ENCODE results near the gene CTBP1. TPM values are rescaled to one million over a fixed set of nuclear protein-coding genes. Genes with fewer than 3 reads are reported as not detected.

CTBP1 gene
- total RNA-seq, 1 experiment from 2014 or later, result 136 TPM

- H3K56ac ChIP-seq (ENCODE audit: insufficient read length, low read depth, low read length), result no peak overlapping the region
- H3K27ac ChIP-seq (ENCODE audit: insufficient read length, low read depth, low read length), result no peak overlapping the region
- no peaks in the 10 kb centered on the region for H3K4me1 Mint-ChIP-seq
- no peak overlapping the region for H3K4me2 ChIP-seq (ENCODE audit: insufficient read depth, insufficient read length, low read length)
- H3T11ph ChIP-seq (ENCODE audit: low read length), result no peak overlapping the region
- no peak overlapping the region for H2BK120ac ChIP-seq (ENCODE audit: low read depth, low read length, poor library complexity, severe bottlenecking)
- H2BK5ac ChIP-seq (ENCODE audit: insufficient read length, low read length), result no peak overlapping the region
- H3K9ac ChIP-seq (ENCODE audit: extremely low read depth, insufficient read length, low read length), result no peak overlapping the region
- H3K23me2 ChIP-seq (ENCODE audit: insufficient read length, low read depth, low read length, poor library complexity, severe bottlenecking), result no peaks in the 10 kb centered on the region
- H2BK15ac ChIP-seq (ENCODE audit: low read depth, low read length), result no peak overlapping the region
- H3K23ac ChIP-seq (ENCODE audit: insufficient read length, low read depth, low read length), result no peak overlapping the region
- H3K27me3 ChIP-seq (ENCODE audit: insufficient read depth, low read length), result no peaks in the 10 kb centered on the region
- no peaks in the 10 kb centered on the region for H3K9me3 ChIP-seq (ENCODE audit: control insufficient read depth, low read depth, low read length)
- peaks cover 4% of the 10 kb centered on the region for H4K20me1 ChIP-seq (ENCODE audit: control insufficient read depth, insufficient read depth, insufficient read length)
- DNase-seq, result no peak
- no peak overlapping the region for H3K18ac ChIP-seq (ENCODE audit: insufficient read length, low read depth, low read length)
- H2AK5ac ChIP-seq (ENCODE audit: insufficient read length, low read length), result no peak overlapping the region
- no peak overlapping the region for H3K27ac Mint-ChIP-seq
- no peak overlapping the region for H3K4me3 Mint-ChIP-seq
- no peak overlapping the region for H3K4ac ChIP-seq (ENCODE audit: low read depth, low read length)
- no peaks in the 10 kb centered on the region for H3K9me3 Mint-ChIP-seq
- H2AFZ ChIP-seq (ENCODE audit: low read length), result no peak overlapping the region
- no peak overlapping the region for H4K5ac ChIP-seq (ENCODE audit: insufficient read length, low read depth, low read length)
- H2BK20ac ChIP-seq (ENCODE audit: low read depth, low read length, poor library complexity, severe bottlenecking), result no peak overlapping the region
- no peaks in the 10 kb centered on the region for H3K79me1 ChIP-seq (ENCODE audit: insufficient read depth, low read depth, low read length, poor library complexity, severe bottlenecking)
- H2BK12ac ChIP-seq (ENCODE audit: insufficient read length, low read depth, low read length), result no peak overlapping the region
- no peak overlapping the region for H4K91ac ChIP-seq (ENCODE audit: insufficient read length, low read depth, low read length)
- no peaks in the 10 kb centered on the region for H3K79me2 ChIP-seq (ENCODE audit: insufficient read depth, low read length)
- no peak overlapping the region for H4K8ac ChIP-seq (replicated peaks; ENCODE audit: insufficient read length, low read depth, low read length)
- TF ChIP-seq, protein P1, sequence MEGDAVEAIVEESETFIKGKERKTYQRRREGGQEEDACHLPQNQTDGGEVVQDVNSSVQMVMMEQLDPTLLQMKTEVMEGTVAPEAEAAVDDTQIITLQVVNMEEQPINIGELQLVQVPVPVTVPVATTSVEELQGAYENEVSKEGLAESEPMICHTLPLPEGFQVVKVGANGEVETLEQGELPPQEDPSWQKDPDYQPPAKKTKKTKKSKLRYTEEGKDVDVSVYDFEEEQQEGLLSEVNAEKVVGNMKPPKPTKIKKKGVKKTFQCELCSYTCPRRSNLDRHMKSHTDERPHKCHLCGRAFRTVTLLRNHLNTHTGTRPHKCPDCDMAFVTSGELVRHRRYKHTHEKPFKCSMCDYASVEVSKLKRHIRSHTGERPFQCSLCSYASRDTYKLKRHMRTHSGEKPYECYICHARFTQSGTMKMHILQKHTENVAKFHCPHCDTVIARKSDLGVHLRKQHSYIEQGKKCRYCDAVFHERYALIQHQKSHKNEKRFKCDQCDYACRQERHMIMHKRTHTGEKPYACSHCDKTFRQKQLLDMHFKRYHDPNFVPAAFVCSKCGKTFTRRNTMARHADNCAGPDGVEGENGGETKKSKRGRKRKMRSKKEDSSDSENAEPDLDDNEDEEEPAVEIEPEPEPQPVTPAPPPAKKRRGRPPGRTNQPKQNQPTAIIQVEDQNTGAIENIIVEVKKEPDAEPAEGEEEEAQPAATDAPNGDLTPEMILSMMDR (conservative IDR thresholded peaks at IDR 0.05), result no peak
- peaks cover 0 to 2% (median 0%) of the 10 kb centered on the region in 3 experiments; a peak in 2 of 7 replicates for H3K36me3 Mint-ChIP-seq (ENCODE audit: insufficient read depth in 1 of 3, low read depth in 3 of 3)
- no peak overlapping the region for H3K14ac ChIP-seq (ENCODE audit: insufficient read depth, low read length)
- no peaks in the 10 kb centered on the region for H3K4me1 ChIP-seq (ENCODE audit: insufficient read depth, low read length)
- peaks cover 14% of the 10 kb centered on the region for H3K27me3 Mint-ChIP-seq (ENCODE audit: low read depth)
- WGBS (ENCODE audit: extremely low coverage, insufficient read length, low lambda C conversion rate), result no CpG with 5 or more reads among the region's 13 CpGs
Measured at GRCh38 chr4:1203026-1203616, 45.8 kb downstream of the CTBP1 start.

All from H9 (cell line).